PC-9 (cell line): ENCODE results near the gene OR4D2.

Source experiments
- CTCF ChIP-seq: fragments of 200-600 bp; sonication (generic); conservative IDR thresholded peaks from 2 replicates; pipeline ENCODE4 v1.6.1; 2017; ENCODE audit warnings: mixed run types, antibody characterized with exemption, mild to moderate bottlenecking, moderate library complexity
- EZH2 ChIP-seq: fragments of 200-600 bp; sonication (generic); IDR thresholded peaks from 2 replicates; pipeline ENCODE4 v1.8.0; 2017; ENCODE audit warnings: antibody characterized with exemption, low read depth

GRCh38 chr17:58176200-58176599 lies 9.4 kb downstream of the OR4D2 start:
- TF ChIP-seq CTCF (no peak), EZH2 (no peak)
